DND-41 (cell line): Measurements from ENCODE around the gene TMC7.

Source experiments
- ATAC-seq: fragments of 200-7000 bp; cut with Tn5 transposase; 3 replicates; pipeline ENCODE4 v1.9.1; 2021; ENCODE audit warnings: low read depth; ENCODE audit not compliant: insufficient read depth
- DNase-seq: peaks from one replicate; pipeline ENCODE4 v3.0.0-alpha.2; 2020
- H2AFZ ChIP-seq: 2 replicates; pipeline ENCODE4 v1.6.0; 2012; ENCODE audit warnings: low read depth, low read length
- H3K27ac ChIP-seq: 2 replicates; pipeline ENCODE4 v1.5.1; 2012; ENCODE audit warnings: low read length, inconsistent platforms
- H3K27me3 ChIP-seq: fragments of 200-600 bp; sonication (generic); 2 replicates; pipeline ENCODE4 v1.6.0; 2012; ENCODE audit warnings: low read length, mild to moderate bottlenecking, inconsistent platforms; ENCODE audit not compliant: insufficient read depth, poor library complexity
- H3K36me3 ChIP-seq: 2 replicates; pipeline ENCODE4 v1.5.1; 2012; ENCODE audit warnings: low read length, inconsistent platforms; ENCODE audit not compliant: insufficient read depth
- H3K4me1 ChIP-seq: 2 replicates; pipeline ENCODE4 v1.5.1; 2012; ENCODE audit warnings: mild to moderate bottlenecking, low read length; ENCODE audit not compliant: insufficient read depth
- H3K4me2 ChIP-seq: 2 replicates; pipeline ENCODE4 v1.6.0; 2012; ENCODE audit warnings: mild to moderate bottlenecking, moderate library complexity, low read length, inconsistent platforms; ENCODE audit not compliant: insufficient read depth
- H3K4me3 ChIP-seq, 2 experiments: fragments of 200-600 bp in 1 of 2; shearing (Covaris generic) in 1 of 2; 2 replicates each; pipeline ENCODE4 v1.5.1; 2012 to 2016; ENCODE audit warnings: inconsistent platforms in 2 of 2, low read length in 2 of 2, mild to moderate bottlenecking in 2 of 2, low read depth in 1 of 2, moderate library complexity in 1 of 2
- H3K79me2 ChIP-seq: 2 replicates; pipeline ENCODE4 v1.6.0; 2012; ENCODE audit warnings: low read length, inconsistent platforms; ENCODE audit not compliant: insufficient read depth
- H3K9ac ChIP-seq: 2 replicates; pipeline ENCODE4 v1.6.0; 2012; ENCODE audit warnings: low read depth, mild to moderate bottlenecking, inconsistent platforms, low read length, moderate library complexity
- H3K9me3 ChIP-seq: 2 replicates; pipeline ENCODE4 v1.5.1; 2012; ENCODE audit warnings: low read length, moderate library complexity, mild to moderate bottlenecking, inconsistent platforms; ENCODE audit not compliant: insufficient read depth, severe bottlenecking
- H4K20me1 ChIP-seq: 2 replicates; pipeline ENCODE4 v1.6.0; 2012; ENCODE audit warnings: low read length; ENCODE audit not compliant: insufficient read depth
- CTCF ChIP-seq: IDR thresholded peaks from 2 replicates; pipeline ENCODE4 v1.5.1; 2012; ENCODE audit warnings: borderline replicate concordance, low read length, moderate library complexity, mild to moderate bottlenecking; ENCODE audit not compliant: poor library complexity, severe bottlenecking; ENCODE audit errors: extremely low read depth
- EZH2 ChIP-seq: IDR thresholded peaks from 3 replicates; pipeline ENCODE4 v1.6.1; 2012; ENCODE audit warnings: borderline replicate concordance, low read depth, mild to moderate bottlenecking, moderate library complexity, low read length, inconsistent platforms; ENCODE audit not compliant: severe bottlenecking

TMC7 gene

GRCh38 chr16:19088341-19088916 lies 104.7 kb downstream of the TMC7 start:
- Histone ChIP-seq H3K27me3 (peaks cover 4% of the 10 kb centered on the region), H3K27ac (no peak overlapping the region), H3K79me2 (no peaks in the 10 kb centered on the region), H3K36me3 (no peaks in the 10 kb centered on the region), H3K4me3 (no peak overlapping the region), H3K9me3 (no peaks in the 10 kb centered on the region), H2AFZ (no peak overlapping the region), H3K4me2 (no peak overlapping the region), H3K4me1 (peaks cover 8% of the 10 kb centered on the region), H4K20me1 (no peaks in the 10 kb centered on the region), H3K9ac (no peak overlapping the region)
- TF ChIP-seq EZH2 (no peak), CTCF (no peak)
- DNase-seq = no peak
- ATAC-seq = no peak

GRCh38 chr16:19089410-19089955 lies 105.7 kb downstream of the TMC7 start:
- Histone ChIP-seq H3K27me3 (peaks cover 7% of the 10 kb centered on the region), H3K79me2 (no peaks in the 10 kb centered on the region), H4K20me1 (no peaks in the 10 kb centered on the region), H3K4me3 (no peak overlapping the region), H3K9me3 (no peaks in the 10 kb centered on the region), H3K27ac (no peak overlapping the region), H3K4me2 (no peak overlapping the region), H3K4me1 (peaks cover 8% of the 10 kb centered on the region), H3K36me3 (no peaks in the 10 kb centered on the region), H2AFZ (no peak overlapping the region), H3K9ac (no peak overlapping the region)
- DNase-seq (no peak), ATAC-seq (no peak)
- no peak for TF ChIP-seq CTCF
- TF ChIP-seq EZH2 = no peak

GRCh38 chr16:19090916-19091315 lies 107.2 kb downstream of the TMC7 start:
- no peak overlapping the region for H3K4me2 ChIP-seq
- peaks cover 7% of the 10 kb centered on the region for H3K27me3 ChIP-seq
- TF ChIP-seq EZH2 = no peak
- no peak for TF ChIP-seq CTCF
- H3K79me2 ChIP-seq = no peaks in the 10 kb centered on the region
- no peak for DNase-seq
- H3K4me3 ChIP-seq = no peak overlapping the region
- H3K9ac ChIP-seq = no peak overlapping the region
- H3K9me3 ChIP-seq = no peaks in the 10 kb centered on the region
- H3K27ac ChIP-seq = no peak overlapping the region
- peaks cover 8% of the 10 kb centered on the region for H3K4me1 ChIP-seq
- no peak for ATAC-seq
- H2AFZ ChIP-seq = no peak overlapping the region
- no peaks in the 10 kb centered on the region for H4K20me1 ChIP-seq
- H3K36me3 ChIP-seq = no peaks in the 10 kb centered on the region
